Embryonic facial prominence (tissue), 1 donor: ENCODE measurements around the gene ETFA.
"Not testable (repeated sequence)": the region's sequence is repeated elsewhere in the genome, so short reads cannot be mapped to it uniquely, and the experiment has no call there.

Source experiments
- DNase-seq: peaks from one replicate; pipeline ENCODE4 v3.0.0-alpha.2; 2016; ENCODE audit errors: extremely low spot score

The ETFA gene

DNA sequence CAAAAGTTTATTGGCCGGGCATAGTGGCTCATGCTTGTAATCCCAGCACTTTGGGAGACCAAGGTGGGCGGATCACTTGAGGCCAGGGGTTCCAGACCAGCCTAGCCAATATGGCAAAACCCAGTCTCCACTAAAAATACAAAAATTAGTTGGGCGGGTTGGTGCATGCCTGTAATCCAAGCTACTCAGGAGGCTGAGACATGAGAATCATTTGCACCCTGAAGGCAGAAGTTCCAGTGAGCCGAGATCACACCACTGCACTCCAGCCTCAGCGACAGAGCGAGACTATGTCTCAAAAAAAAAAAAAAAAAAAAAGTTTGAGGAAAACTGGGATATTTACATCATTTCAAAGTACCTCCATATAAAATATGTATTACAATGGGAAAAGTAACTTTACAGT is 40.4 kb downstream of the ETFA start:
- no peak for DNase-seq

DNA sequence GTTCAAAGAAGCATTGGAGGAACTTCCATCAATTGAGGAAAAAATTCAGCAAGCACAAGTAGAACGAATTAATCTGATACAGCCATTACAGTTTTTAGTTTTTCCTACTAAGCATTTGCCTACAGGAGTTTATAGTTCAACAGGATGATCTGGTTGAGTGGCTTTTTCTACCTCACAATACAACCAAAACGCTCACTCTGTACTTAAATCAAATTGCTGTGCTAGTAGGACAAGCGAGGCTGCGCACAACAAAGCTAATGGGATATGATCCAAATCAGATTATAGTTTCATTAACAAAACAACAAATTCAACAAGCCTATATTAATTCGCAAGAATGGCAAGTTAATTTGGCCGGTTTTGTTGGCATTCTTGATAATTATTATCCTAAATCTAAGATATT is 44.2 kb downstream of the ETFA start:
- no peak for DNase-seq

DNA sequence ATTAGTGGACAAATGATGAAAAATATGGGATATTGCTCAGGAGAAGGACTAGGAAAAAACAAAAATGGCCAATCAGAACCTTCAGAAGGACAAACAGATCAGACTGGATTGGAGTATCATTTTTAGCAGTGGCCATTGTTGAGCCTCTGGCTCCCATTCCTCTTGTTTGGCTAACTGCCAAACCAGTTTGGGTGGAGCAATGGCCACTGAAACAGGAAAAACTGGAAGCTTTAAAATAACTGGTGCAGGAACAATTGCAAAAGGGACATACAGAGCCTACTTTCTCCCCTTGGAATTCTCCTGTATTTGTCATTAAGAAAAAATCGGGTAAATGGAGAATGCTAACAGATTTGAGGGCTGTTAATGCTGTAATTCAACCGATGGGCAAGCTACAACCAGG is 45.5 kb downstream of the ETFA start:
- not testable (repeated sequence) for DNase-seq

DNA sequence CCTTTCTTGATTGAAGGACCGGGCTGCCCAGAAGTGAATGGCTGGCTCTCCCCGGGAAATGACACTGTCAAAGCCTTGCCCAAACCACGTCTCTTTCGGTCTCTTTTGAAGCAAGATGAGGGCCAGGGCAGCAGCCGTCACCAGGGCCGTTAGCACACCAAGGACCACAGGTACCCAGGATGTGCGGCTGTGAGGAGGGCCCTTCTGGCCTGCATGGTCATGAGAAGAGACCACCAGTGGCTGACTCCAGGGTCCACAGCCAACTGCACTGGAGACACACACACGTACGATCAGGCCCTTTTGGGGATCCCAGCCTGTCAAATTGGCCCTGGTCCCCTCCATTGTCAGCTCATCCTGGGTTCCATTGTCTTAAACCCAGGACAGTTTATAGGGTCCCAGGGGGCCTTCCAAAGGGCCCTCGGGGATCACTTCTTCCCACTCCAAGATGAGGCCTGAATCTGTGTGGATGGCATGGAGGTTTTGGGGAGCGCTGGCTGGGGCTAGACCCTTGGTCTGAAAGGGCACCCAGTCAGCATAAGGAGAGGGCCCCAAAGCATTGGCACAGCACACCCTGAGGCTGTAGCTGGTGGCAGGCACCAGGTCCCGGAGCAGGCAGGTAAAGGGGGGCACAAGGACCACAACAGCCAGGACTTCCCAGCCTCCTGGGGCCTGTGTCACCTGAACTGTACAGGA is 50.9 kb downstream of the ETFA start:
- DNase-seq = no peak

DNA sequence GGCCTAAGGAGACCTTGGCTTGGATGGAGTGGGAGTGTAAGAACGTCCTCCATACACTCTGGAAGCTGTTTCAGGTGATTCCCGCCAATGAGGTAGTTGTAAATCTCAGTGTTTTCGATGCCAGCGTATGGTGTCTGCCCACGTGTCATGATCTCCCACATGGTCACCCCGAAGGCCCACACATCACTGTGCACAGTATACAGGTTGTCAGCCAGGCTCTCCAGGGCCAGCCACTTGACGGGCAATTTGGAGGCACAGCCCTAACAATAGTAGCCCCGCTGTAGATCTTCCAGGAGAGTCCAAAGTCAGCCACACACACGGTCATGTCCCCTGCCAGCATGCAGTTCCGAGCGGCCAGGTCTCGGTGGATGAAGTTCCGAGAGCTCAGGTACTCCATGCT is 51.9 kb downstream of the ETFA start:
- no peak for DNase-seq

DNA sequence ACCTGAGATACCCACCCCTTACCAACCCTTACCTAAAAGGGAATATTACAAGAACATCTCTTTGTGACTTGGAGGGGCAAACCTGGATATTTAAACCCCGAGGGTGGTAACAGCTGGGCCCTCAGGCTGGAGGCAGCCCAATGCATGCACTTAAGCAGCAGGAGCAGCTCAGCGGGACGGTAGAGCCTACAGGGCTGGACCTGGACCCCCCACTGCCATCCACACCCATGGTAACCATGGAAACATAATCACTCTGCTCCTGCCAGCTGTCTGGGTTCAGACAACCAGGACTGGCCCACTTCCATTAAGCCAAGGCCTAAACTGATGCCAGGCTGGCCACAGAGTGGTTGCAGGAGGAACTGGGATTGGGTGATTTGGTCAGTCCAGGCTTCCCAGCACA is 52.8 kb downstream of the ETFA start:
- DNase-seq = no peak

DNA sequence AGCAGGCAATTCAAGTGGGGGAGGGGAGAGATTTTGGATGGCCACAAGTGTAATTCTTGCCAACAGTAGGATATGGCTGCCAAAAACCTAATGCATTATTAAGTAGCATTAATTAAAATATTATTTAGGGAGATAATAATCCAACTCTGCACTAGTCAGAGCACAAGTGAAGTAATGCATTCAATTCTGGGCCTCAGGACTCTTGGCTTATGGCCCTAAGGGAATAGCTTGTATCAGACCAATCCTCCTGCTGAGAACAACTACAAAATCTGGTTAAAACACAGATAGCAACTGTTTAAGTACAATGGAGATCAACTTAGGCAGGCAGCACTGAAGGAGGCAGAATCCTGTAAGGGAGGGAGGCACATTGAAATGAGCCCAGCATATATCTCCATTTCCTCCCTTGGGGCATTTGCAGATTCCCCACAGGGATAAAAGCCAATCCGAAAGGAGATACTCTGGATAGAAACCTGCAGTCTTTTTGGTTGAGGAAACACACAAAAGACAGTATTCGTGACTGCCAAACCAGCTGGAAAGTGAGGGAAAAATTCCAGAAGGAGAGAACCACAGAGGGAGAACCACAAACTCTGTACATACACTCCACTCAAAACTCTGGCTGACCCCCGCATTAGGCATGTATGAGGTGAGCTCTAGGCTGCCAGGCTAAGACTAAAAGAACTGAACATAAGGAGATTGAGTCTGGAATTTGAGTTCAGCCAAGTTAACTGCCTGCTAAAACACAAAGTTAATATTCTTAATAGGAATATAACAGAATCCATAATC is 57.4 kb downstream of the ETFA start:
- no peak for DNase-seq

DNA sequence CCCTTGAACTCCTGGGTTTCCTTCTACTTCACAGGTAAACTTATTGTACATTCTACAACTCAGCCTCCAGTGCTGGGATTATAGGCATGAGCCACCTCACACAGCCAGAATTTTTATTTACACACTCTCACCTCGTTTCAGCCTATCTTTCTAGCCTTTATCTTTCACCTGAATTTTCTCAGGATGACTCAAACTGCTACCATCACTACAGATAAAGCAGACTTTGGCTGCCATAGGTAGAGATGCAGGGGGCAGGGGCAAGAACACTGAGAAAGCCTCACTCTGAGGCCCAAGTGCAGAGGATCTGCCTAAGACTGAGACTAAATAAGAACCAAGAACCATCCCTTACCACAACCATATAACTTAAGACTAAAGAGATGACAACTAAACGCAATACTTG is 59.0 kb downstream of the ETFA start:
- DNase-seq = no peak

DNA sequence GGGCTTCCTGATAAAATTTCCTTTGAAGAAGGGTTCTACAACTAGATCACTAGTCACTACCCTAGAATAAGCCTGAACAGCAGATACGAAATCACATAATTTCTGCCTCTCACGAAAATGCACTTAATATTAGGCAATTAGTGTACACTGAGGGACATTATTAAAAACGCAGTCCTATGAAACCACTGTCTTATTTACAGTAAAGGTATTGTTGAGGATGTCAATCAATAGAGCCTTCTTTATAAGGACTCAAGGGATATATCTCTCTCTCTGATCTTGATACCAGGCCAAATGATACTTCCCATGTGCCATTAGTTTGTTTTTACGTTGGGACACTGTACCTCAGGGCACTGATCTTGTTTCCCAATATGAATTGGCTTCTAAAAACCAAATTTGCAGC is 59.6 kb downstream of the ETFA start:
- no peak for DNase-seq

DNA sequence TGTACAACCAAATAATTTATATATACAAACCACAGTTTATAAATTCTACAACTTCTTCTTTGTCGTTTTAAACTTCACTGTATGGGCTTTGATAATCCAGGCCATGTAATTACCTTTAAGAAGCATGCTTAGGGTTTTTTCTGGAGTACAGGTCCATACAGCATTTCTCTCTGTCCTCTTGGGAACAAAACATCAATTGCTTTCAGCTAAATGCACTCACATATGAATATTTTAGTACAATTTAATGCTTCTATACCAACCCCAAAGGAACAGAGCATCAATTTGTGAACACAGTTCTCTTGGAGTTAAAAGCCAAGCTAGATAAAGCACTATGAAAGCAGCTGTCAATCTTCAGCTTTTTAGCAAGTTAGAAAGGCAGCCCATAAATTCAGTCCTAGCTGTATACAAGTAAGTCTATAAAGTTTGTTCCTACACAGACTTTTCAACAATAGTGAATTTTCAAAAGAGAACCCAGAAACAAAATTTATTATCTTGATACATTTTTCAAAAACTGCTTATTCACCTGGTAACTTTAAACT is 66.1 kb downstream of the ETFA start:
- DNase-seq = no peak

DNA sequence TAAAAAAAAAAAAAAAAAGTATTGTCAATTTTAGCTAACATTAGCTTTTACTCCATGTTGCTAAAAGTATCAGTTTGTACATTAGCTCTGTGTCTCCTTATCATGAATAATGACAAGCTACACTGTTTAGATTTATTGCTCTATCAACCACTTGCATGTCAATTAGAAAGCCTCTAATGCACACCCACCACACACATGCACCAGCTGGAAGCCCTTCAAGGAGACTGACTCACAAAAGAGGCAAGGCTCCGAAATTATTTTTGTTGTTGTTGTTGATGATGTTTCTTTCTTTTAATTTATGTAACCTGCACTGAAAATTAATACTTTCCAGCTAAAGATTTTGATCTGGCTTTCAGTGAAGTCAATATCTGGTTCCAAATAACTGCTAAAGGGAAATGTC is 71.5 kb downstream of the ETFA start:
- no peak for DNase-seq

DNA sequence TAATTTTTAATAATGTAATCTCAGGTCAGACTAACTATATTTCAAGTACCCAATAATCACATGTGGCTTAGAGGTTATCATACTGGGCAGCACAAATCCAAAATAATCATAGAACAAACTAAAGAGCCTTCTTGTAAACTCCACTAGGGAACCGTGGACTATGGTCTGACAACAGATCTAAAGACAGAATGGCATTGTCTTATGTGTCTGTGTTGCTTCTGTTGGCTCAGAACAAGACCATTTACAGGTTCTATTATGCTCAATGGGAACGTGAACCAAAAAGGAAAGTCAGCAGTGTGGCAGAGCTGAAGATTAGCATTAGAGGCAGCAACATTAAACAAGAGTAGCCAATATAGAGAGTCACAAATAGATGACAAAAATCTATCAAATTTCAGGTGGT is 74.9 kb downstream of the ETFA start:
- DNase-seq = no peak

DNA sequence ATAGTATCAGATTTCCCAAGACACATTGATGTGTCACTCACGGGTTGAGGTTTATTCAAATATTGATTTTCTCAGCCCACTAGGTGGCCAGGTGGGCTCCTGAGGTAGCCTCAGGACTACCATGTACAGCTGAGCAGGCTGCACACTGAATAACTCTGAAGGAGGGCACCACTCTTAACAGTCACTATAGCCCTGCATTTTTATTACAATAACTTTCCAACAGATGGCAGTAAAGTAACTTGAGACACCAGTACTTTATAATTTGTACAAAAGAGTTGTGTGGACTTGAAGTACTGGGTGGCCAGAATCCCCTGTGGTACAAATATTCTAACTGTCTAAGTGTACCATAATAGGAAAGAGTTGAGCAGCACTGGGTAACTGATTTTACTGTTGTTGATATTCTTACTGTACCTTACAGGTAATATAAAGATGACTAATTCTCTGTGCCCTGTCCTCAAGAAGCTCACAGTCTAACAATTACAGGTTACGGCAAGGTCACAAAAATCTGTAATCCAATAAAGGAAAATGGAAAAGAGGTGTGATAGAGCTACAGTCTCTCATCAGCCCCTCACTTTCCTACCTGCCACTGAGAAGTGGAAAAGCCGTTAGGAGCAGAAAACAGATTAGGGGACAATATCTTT is 76.0 kb downstream of the ETFA start:
- DNase-seq = no peak

DNA sequence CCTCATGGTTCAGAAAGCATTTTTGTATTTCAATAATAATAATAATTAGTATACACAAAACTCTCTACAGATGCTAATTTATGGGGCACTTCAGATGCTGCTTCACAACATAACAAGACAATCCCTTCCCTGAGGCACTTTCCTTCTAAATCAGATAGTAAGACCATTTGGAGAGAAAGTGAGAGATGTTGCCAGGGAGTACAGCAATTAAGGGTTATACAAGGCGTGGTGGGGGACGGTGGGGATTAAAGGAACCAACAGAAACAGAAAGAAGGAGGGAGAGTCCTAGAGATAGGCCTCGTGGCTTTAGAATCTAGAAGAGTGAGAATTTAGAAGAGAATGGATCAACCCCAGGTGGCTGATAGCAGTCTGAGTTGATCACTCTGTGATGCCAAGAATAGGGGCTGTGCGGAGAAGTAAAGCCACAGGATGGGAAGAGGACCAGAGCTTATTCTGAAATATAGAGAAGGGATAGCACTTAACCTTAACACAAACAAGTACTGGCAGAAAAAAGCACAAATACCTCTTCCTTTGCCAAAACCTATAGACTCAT is 76.9 kb downstream of the ETFA start:
- DNase-seq = no peak

DNA sequence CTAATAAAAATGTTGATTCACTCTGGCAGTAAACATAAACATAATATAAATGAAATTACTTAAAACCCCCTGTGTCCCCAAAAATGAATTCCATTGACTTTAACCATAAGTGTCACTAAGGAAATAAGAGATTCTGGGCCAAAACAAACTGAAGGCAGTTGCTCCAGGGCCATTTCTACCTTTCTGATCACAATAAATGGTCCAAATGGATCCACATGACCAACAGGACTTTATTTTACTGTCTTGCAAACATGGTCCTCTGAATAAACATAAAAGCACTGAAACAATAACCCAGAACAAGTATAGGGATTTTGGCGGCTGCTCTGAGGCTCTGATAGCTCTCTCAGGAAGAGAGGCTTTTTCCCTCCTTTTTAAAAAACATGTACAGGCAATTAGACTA is 77.3 kb downstream of the ETFA start:
- DNase-seq = no peak

DNA sequence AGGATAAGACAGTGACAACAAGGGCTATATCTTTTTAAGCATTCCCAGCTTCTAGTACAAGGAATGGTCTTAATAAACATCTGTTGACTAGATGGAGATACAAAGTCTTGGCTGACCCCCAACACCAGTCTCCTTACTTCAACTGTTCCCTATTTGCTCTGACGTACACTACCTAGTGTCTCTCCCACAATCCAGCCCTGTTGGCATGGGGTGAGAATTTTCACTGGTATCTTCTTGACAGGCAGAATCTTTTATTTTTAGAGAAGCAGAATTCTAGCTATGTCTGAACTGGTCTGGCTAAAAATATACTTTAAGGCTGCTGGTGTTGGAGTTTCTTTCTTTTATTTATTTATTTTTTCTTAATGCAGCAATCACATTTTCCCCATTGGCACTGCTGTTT is 82.0 kb downstream of the ETFA start:
- DNase-seq = no peak

DNA sequence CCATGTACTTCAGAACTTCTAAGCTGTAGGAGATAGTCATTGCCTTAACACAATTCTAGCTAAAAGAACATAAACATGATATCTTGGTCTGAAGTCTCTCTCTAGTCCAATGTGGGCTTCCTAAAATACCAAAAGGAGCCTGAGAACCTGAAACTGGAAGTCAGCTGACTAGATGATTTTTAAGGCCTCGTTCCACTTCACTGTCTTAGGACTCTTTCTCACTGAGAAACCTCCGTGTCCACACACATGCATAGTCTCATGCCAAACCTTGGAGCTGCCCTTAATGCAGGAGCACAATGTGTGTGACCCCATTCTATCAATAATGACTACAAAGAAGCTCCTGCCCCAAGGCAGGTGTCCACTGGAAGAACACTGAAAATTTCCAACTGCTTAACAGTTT is 87.7 kb downstream of the ETFA start:
- no peak for DNase-seq

DNA sequence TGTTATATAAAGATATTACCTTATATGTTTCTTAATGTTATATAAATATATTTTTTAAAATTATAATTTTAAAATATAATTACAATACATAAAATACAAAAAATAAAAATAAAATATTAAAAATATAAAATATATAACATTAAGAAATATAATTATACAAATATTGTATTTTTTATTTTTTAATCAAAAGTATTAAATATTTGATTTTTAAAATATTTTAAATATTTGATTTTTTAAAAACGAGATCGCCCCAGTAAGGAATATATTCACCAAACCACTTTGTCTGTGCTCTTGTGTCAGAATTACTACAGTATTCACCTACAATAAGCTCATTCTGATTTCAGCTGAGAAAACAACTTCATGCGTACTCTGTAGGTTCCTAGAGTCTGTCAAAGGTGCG is 89.1 kb downstream of the ETFA start:
- no peak for DNase-seq

DNA sequence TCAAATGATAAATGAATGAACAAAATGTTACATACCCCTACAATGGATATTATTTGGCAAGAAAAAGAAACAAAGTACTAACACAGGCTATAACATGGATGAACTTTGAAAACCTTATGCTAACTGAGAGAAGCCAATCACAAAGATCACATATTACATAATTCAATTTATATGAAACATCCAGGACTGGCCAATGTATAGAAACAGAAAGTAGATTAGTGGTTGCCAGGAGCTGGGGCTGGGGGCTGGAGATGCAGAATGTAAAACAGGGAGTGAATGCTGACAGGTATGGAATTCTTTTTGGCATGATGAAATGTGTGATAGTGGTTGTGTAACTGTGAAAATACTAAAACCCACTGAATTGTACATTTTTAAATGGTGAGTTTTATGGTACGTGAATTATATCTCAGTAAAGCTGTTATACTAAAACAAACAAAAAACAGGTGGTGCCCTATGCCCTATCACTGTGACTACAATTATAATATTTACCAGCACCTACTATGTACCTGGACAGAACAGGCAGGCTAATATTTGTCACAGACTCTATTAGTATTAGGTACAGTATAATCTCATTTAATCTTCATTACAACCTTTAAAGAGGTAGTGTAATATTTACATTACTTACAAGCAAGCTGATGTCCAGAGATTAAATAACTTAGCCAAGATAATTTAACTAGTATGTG is 90.0 kb downstream of the ETFA start:
- no peak for DNase-seq

DNA sequence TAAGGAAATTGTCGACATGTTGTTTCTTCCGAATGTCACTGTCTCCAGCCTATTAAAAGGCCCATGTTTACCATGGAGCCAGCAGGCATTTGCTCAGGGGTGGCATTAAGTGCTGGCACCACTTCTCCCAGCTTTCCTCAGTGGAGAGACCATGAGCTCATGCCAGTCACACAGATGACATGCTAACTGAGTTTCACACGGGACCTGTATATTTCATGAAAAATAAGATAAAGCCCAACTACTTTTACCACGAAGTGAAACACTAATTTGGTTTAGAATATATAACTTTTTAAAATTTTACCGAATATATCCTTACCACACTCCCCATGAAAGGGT is 93.4 kb downstream of the ETFA start:
- no peak for DNase-seq

DNA sequence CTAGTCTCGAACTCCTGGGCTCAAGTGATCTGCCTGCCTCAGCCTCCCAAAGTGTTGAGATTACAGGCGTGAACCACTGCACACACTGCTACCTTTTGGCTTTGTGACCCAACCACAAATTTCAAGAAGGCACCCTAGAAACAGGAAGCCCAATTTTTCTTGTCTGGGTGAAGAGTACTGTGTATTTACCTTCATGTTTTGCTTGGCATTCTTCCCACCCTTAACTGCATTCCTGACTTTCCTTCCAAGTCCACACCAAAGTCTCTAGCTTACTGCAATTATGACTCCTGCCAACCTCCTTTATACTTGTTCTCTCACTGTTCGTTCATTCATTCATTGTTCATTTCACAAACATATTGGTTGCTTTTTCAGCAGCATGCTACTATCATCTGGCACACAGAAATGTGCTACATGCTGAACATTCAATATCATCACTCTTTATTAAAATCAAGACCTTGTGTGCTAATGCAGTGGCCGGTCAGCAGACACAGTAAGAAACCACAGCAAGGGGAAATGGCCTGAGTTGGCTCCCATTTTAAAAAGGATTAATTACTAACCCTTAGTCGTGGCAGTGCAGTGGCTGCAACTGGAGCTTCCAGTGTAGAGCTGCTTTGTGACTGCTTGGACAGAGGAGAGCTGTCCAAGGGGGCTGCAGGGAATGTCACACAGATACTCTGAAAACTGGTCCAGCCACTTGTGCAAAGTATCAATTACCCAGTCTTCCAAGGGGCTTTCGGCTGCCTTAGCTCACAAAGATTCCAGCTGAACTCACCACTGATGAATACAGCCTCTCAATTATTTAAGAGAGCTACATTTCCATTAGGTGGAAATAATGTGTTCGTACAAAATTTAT is 94.0 kb downstream of the ETFA start:
- no peak for DNase-seq
